ENCODE results near the gene TRABD.
"Not testable (repeated sequence)": the region's sequence is repeated elsewhere in the genome, so short reads cannot be mapped to it uniquely, and the experiment has no call there.

Gene TRABD

GRCh38 chr22:50199829-50200460, 14.2 kb downstream of the TRABD start:
- Histone ChIP-seq H3K4me1 (ENCODE audit: control insufficient read depth, insufficient read depth, low read length) (peaks cover 9% of the 10 kb centered on the region; the same call in 1 of the 2 replicates), H3K4me3 (ENCODE audit: low read depth, low read length) (peak overlapping the region; percentile 73), H3K9ac (ENCODE audit: low read length) (peak overlapping the region; percentile 21), H3K9me3 (ENCODE audit: control insufficient read depth, insufficient read depth, low read depth, low read length) (no peaks in the 10 kb centered on the region), H3K27me3 (ENCODE audit: control insufficient read depth, insufficient read depth, low read length) (no peaks in the 10 kb centered on the region), H3K27ac (ENCODE audit: low read depth, low read length) (no peak overlapping the region), H3K36me3 (ENCODE audit: control insufficient read depth, insufficient read depth, low read length) (peaks cover 35% of the 10 kb centered on the region)

- Histone ChIP-seq H3K9ac (ENCODE audit: low read length) (peak within 1 kb of the TSS; percentile 76), H3K36me3 (ENCODE audit: control insufficient read depth, insufficient read depth, low read length) (peaks cover 32% of the 10 kb centered on the region), H3K4me1 (ENCODE audit: control insufficient read depth, insufficient read depth, low read length) (peaks cover 9% of the 10 kb centered on the region; the same call in 1 of the 2 replicates), H3K27ac (ENCODE audit: low read depth, low read length) (no peak within 1 kb of the TSS), H3K9me3 (ENCODE audit: control insufficient read depth, insufficient read depth, low read depth, low read length) (no peaks in the 10 kb centered on the region), H3K4me3 (ENCODE audit: low read depth, low read length) (peak within 1 kb of the TSS; percentile 73), H3K27me3 (ENCODE audit: control insufficient read depth, insufficient read depth, low read length) (no peaks in the 10 kb centered on the region)
Measured at GRCh38 chr22:50200461-50201190, 14.9 kb downstream of the TRABD start, which contains the start of gene SELENOO. TSS of gene SELENOO (plus strand) at chr22:50201011. CDS start at chr22:50201037, 26 bp downstream.

- H3K36me3 ChIP-seq (ENCODE audit: control insufficient read depth, insufficient read depth, low read length) = peaks cover 27% of the 10 kb centered on the region
- peak overlapping the region; percentile 73 for H3K4me3 ChIP-seq (ENCODE audit: low read depth, low read length)
- H3K9me3 ChIP-seq (ENCODE audit: control insufficient read depth, insufficient read depth, low read depth, low read length) = no peaks in the 10 kb centered on the region
- peak overlapping the region; percentile 76 for H3K9ac ChIP-seq (ENCODE audit: low read length)
- H3K4me1 ChIP-seq (ENCODE audit: control insufficient read depth, insufficient read depth, low read length) = peaks cover 14% of the 10 kb centered on the region; the same call in 1 of the 2 replicates
- no peak overlapping the region for H3K27ac ChIP-seq (ENCODE audit: low read depth, low read length)
- H3K27me3 ChIP-seq (ENCODE audit: control insufficient read depth, insufficient read depth, low read length) = no peaks in the 10 kb centered on the region
Measured at GRCh38 chr22:50201191-50202129, 15.7 kb downstream of the TRABD start.

- Histone ChIP-seq H3K27ac (ENCODE audit: low read depth, low read length) (no peak overlapping the region), H3K27me3 (ENCODE audit: control insufficient read depth, insufficient read depth, low read length) (no peaks in the 10 kb centered on the region), H3K9me3 (ENCODE audit: control insufficient read depth, insufficient read depth, low read depth, low read length) (no peaks in the 10 kb centered on the region), H3K36me3 (ENCODE audit: control insufficient read depth, insufficient read depth, low read length) (peaks cover 27% of the 10 kb centered on the region), H3K9ac (ENCODE audit: low read length) (peak overlapping the region; percentile 76), H3K4me1 (ENCODE audit: control insufficient read depth, insufficient read depth, low read length) (peaks cover 14% of the 10 kb centered on the region; the same call in 1 of the 2 replicates), H3K4me3 (ENCODE audit: low read depth, low read length) (peak overlapping the region; percentile 73)
Measured at GRCh38 chr22:50202130-50202666, 16.5 kb downstream of the TRABD start.

GRCh38 chr22:50203288-50203687, 17.6 kb downstream of the TRABD start:
- no peak overlapping the region for H3K9ac ChIP-seq (ENCODE audit: low read length)
- H3K4me1 ChIP-seq (ENCODE audit: control insufficient read depth, insufficient read depth, low read length) = peaks cover 14% of the 10 kb centered on the region; the same call in 1 of the 2 replicates
- H3K4me3 ChIP-seq (ENCODE audit: low read depth, low read length) = no peak overlapping the region
- no peaks in the 10 kb centered on the region for H3K9me3 ChIP-seq (ENCODE audit: control insufficient read depth, insufficient read depth, low read depth, low read length)
- no peak overlapping the region for H3K27ac ChIP-seq (ENCODE audit: low read depth, low read length)
- H3K27me3 ChIP-seq (ENCODE audit: control insufficient read depth, insufficient read depth, low read length) = no peaks in the 10 kb centered on the region
- H3K36me3 ChIP-seq (ENCODE audit: control insufficient read depth, insufficient read depth, low read length) = peaks cover 27% of the 10 kb centered on the region

- no peak overlapping the region for H3K27ac ChIP-seq (ENCODE audit: low read depth, low read length)
Measured at GRCh38 chr22:50204571-50204970, 18.9 kb downstream of the TRABD start.

GRCh38 chr22:50204998-50205397, 19.3 kb downstream of the TRABD start:
- H3K4me3 ChIP-seq (ENCODE audit: low read depth, low read length); H3K27ac ChIP-seq (ENCODE audit: low read depth, low read length); H3K9ac ChIP-seq (ENCODE audit: low read length); H3K4me1 ChIP-seq (ENCODE audit: control insufficient read depth, insufficient read depth, low read length); H3K27me3 ChIP-seq (ENCODE audit: control insufficient read depth, insufficient read depth, low read length); H3K9me3 ChIP-seq (ENCODE audit: control insufficient read depth, insufficient read depth, low read depth, low read length): not testable (repeated sequence)
- peaks cover 32% of the 10 kb centered on the region for H3K36me3 ChIP-seq (ENCODE audit: control insufficient read depth, insufficient read depth, low read length)

More at GRCh38 chr22:50204571-50204970, 18.9 kb downstream of the TRABD start:
- no peaks in the 10 kb centered on the region for H3K9me3 ChIP-seq (ENCODE audit: control insufficient read depth, insufficient read depth, low read depth, low read length)
- H3K27me3 ChIP-seq (ENCODE audit: control insufficient read depth, insufficient read depth, low read length) = no peaks in the 10 kb centered on the region
- H3K4me1 ChIP-seq (ENCODE audit: control insufficient read depth, insufficient read depth, low read length) = peaks cover 9% of the 10 kb centered on the region; the same call in 1 of the 2 replicates
- no peak overlapping the region for H3K4me3 ChIP-seq (ENCODE audit: low read depth, low read length)
- peaks cover 31% of the 10 kb centered on the region for H3K36me3 ChIP-seq (ENCODE audit: control insufficient read depth, insufficient read depth, low read length)
- H3K9ac ChIP-seq (ENCODE audit: low read length) = no peak overlapping the region

- Histone ChIP-seq H3K4me1 (ENCODE audit: control insufficient read depth, insufficient read depth, low read length) (peaks cover 5% of the 10 kb centered on the region; the same call in 1 of the 2 replicates), H3K9me3 (ENCODE audit: control insufficient read depth, insufficient read depth, low read depth, low read length) (no peaks in the 10 kb centered on the region), H3K36me3 (ENCODE audit: control insufficient read depth, insufficient read depth, low read length) (peaks cover 42% of the 10 kb centered on the region), H3K9ac (ENCODE audit: low read length) (no peak overlapping the region), H3K27me3 (ENCODE audit: control insufficient read depth, insufficient read depth, low read length) (no peaks in the 10 kb centered on the region), H3K4me3 (ENCODE audit: low read depth, low read length) (no peak overlapping the region), H3K27ac (ENCODE audit: low read depth, low read length) (no peak overlapping the region)
Measured at GRCh38 chr22:50205781-50206569, 20.3 kb downstream of the TRABD start.

- Histone ChIP-seq H3K27me3 (ENCODE audit: control insufficient read depth, insufficient read depth, low read length) (no peaks in the 10 kb centered on the region), H3K4me1 (ENCODE audit: control insufficient read depth, insufficient read depth, low read length) (peaks cover 5% of the 10 kb centered on the region; the same call in 1 of the 2 replicates), H3K27ac (ENCODE audit: low read depth, low read length) (no peak overlapping the region), H3K4me3 (ENCODE audit: low read depth, low read length) (no peak overlapping the region), H3K9me3 (ENCODE audit: control insufficient read depth, insufficient read depth, low read depth, low read length) (no peaks in the 10 kb centered on the region), H3K9ac (ENCODE audit: low read length) (no peak overlapping the region), H3K36me3 (ENCODE audit: control insufficient read depth, insufficient read depth, low read length) (peaks cover 47% of the 10 kb centered on the region)
Measured at GRCh38 chr22:50206599-50206998, 20.9 kb downstream of the TRABD start.

Measured in HUES6 (cell line).